ENCODE data around the gene GMDS. TPM values are rescaled to one million over a fixed set of nuclear protein-coding genes. Genes with fewer than 3 reads are reported as not detected.

The GMDS gene
- total and polyA plus RNA-seq, 2 donors (not counting 1 experiment from before 2014, with no cell fraction given) = 12.7 to 34.5 TPM

GRCh38 chr6:2274981-2275891 is 29.8 kb upstream of the GMDS start:
- Histone ChIP-seq H2AFZ (ENCODE audit: low read length) (no peak overlapping the region), H3K9ac (ENCODE audit: insufficient read depth, low read length) (no peak overlapping the region), H3K4me3 (replicated peaks in 1 of 4; ENCODE audit: control extremely low read depth in 1 of 4, insufficient read depth in 1 of 4, low read depth in 3 of 4, low read length in 4 of 4) (no peak overlapping the region), H3K27me3 (ENCODE audit: control insufficient read depth, insufficient read depth, low read length) (no peaks in the 10 kb centered on the region), H3K79me2 (ENCODE audit: control insufficient read depth, insufficient read depth, low read length) (no peaks in the 10 kb centered on the region), H3K9me3 (ENCODE audit: control insufficient read depth, insufficient read depth, low read depth, low read length) (no peaks in the 10 kb centered on the region), H3K36me3 (ENCODE audit: control insufficient read depth, insufficient read depth, low read length) (no peaks in the 10 kb centered on the region), H4K20me1 (ENCODE audit: control insufficient read depth, extremely low read depth, insufficient read depth, low read length) (no peaks in the 10 kb centered on the region), H3K4me2 (ENCODE audit: extremely low read depth, insufficient read depth, low read length) (peak overlapping the region; percentile 51), H3K4me1 (ENCODE audit: control insufficient read depth, extremely low read depth, insufficient read depth, low read length) (peaks cover 8% of the 10 kb centered on the region), H3K27ac (ENCODE audit: insufficient read depth, low read length) (peak overlapping the region; percentile 47)
- TF ChIP-seq EZH2 (IDR thresholded peaks at IDR 0.05; ENCODE audit: low read length, missing control alignments) (no peak), CTCF (conservative IDR thresholded peaks at IDR 0.05 in 1 of 2, IDR thresholded peaks at IDR 0.05 in 1 of 2; ENCODE audit: low read depth in 1 of 2, low read length in 2 of 2) (no peak)
- peak; percentile 34 to 75 for DNase-seq (ENCODE audit: low read depth in 2 of 2)

GRCh38 chr6:2272696-2273095 is 27.3 kb upstream of the GMDS start:
- Histone ChIP-seq H3K4me1 (ENCODE audit: control insufficient read depth, extremely low read depth, insufficient read depth, low read length) (peaks cover 8% of the 10 kb centered on the region), H2AFZ (ENCODE audit: low read length) (no peak overlapping the region), H3K9me3 (ENCODE audit: control insufficient read depth, insufficient read depth, low read depth, low read length) (no peaks in the 10 kb centered on the region), H3K36me3 (ENCODE audit: control insufficient read depth, insufficient read depth, low read length) (no peaks in the 10 kb centered on the region), H3K4me3 (replicated peaks in 1 of 4; ENCODE audit: control extremely low read depth in 1 of 4, insufficient read depth in 1 of 4, low read depth in 3 of 4, low read length in 4 of 4) (no peak overlapping the region), H3K9ac (ENCODE audit: insufficient read depth, low read length) (no peak overlapping the region), H3K27me3 (ENCODE audit: control insufficient read depth, insufficient read depth, low read length) (no peaks in the 10 kb centered on the region), H4K20me1 (ENCODE audit: control insufficient read depth, extremely low read depth, insufficient read depth, low read length) (no peaks in the 10 kb centered on the region), H3K27ac (ENCODE audit: insufficient read depth, low read length) (no peak overlapping the region), H3K4me2 (ENCODE audit: extremely low read depth, insufficient read depth, low read length) (no peak overlapping the region), H3K79me2 (ENCODE audit: control insufficient read depth, insufficient read depth, low read length) (no peaks in the 10 kb centered on the region)
- no peak for TF ChIP-seq CTCF (conservative IDR thresholded peaks at IDR 0.05 in 1 of 2, IDR thresholded peaks at IDR 0.05 in 1 of 2; ENCODE audit: low read depth in 1 of 2, low read length in 2 of 2)
- no peak for TF ChIP-seq EZH2 (IDR thresholded peaks at IDR 0.05; ENCODE audit: low read length, missing control alignments)
- no peak for DNase-seq (ENCODE audit: low read depth in 2 of 2)

- H3K9me3 ChIP-seq (ENCODE audit: control insufficient read depth, insufficient read depth, low read depth, low read length) = no peaks in the 10 kb centered on the region
Observed at GRCh38 chr6:2270054-2270453, 24.6 kb upstream of the GMDS start.

More at GRCh38 chr6:2270054-2270453, 24.6 kb upstream of the GMDS start:
- no peak overlapping the region for H2AFZ ChIP-seq (ENCODE audit: low read length)
- H3K4me3 ChIP-seq (replicated peaks in 1 of 4; ENCODE audit: control extremely low read depth in 1 of 4, insufficient read depth in 1 of 4, low read depth in 3 of 4, low read length in 4 of 4) = no peak overlapping the region
- H3K36me3 ChIP-seq (ENCODE audit: control insufficient read depth, insufficient read depth, low read length) = no peaks in the 10 kb centered on the region
- no peak for DNase-seq (ENCODE audit: low read depth in 2 of 2)
- no peak for TF ChIP-seq CTCF (conservative IDR thresholded peaks at IDR 0.05 in 1 of 2, IDR thresholded peaks at IDR 0.05 in 1 of 2; ENCODE audit: low read depth in 1 of 2, low read length in 2 of 2)
- TF ChIP-seq EZH2 (IDR thresholded peaks at IDR 0.05; ENCODE audit: low read length, missing control alignments) = no peak
- H3K4me2 ChIP-seq (ENCODE audit: extremely low read depth, insufficient read depth, low read length) = no peak overlapping the region
- H4K20me1 ChIP-seq (ENCODE audit: control insufficient read depth, extremely low read depth, insufficient read depth, low read length) = no peaks in the 10 kb centered on the region
- H3K79me2 ChIP-seq (ENCODE audit: control insufficient read depth, insufficient read depth, low read length) = no peaks in the 10 kb centered on the region
- H3K27me3 ChIP-seq (ENCODE audit: control insufficient read depth, insufficient read depth, low read length) = no peaks in the 10 kb centered on the region
- H3K4me1 ChIP-seq (ENCODE audit: control insufficient read depth, extremely low read depth, insufficient read depth, low read length) = peaks cover 1% of the 10 kb centered on the region
- no peak overlapping the region for H3K9ac ChIP-seq (ENCODE audit: insufficient read depth, low read length)
- H3K27ac ChIP-seq (ENCODE audit: insufficient read depth, low read length) = no peak overlapping the region

All from fibroblast of lung (primary cell).